Sigmoid colon (tissue), 7 donors: Measurements from ENCODE around the gene DOCK9. TPM values are rescaled to one million over a fixed set of nuclear protein-coding genes. Genes with fewer than 3 reads are reported as not detected.

Source experiments
- DNase-seq: peaks from one replicate; pipeline ENCODE4 v3.0.0-alpha.2; 2019
- H3K27ac ChIP-seq, 4 donors: fragments of 200-600 bp; sonication (generic); one replicate each; pipeline ENCODE4 v1.5.1; 2016 to 2019; ENCODE audit warnings: mild to moderate bottlenecking in 1 of 4
- H3K27me3 ChIP-seq, 3 donors: fragments of 200-600 bp; sonication (generic); one replicate each; pipeline ENCODE4 v1.5.1; 2019; ENCODE audit warnings: mild to moderate bottlenecking in 1 of 3
- H3K36me3 ChIP-seq, 4 donors: fragments of 200-600 bp; sonication (generic); one replicate each; pipeline ENCODE4 v1.5.1; 2016 to 2019
- H3K4me1 ChIP-seq, 4 donors: fragments of 200-600 bp; sonication (generic); one replicate each; pipeline ENCODE4 v1.5.1; 2017 to 2019
- H3K4me3 ChIP-seq, 4 donors: fragments of 200-600 bp; sonication (generic); one replicate each; pipeline ENCODE4 v1.5.1; 2017 to 2019; ENCODE audit warnings: mild to moderate bottlenecking in 2 of 4, moderate library complexity in 1 of 4
- H3K9me3 ChIP-seq, 4 donors: fragments of 200-600 bp in 3 of 4; sonication (generic) in 3 of 4; one replicate each; pipeline versions ENCODE4 v1.5.1 to v1.6.1; 2013 to 2019
- EP300 ChIP-seq, 4 donors: sonication (generic); formaldehyde crosslinking; IDR thresholded peaks; one replicate each; pipeline ENCODE4 v1.6.1; 2017; ENCODE audit warnings: antibody characterized with exemption in 4 of 4
- POLR2A ChIP-seq, 2 donors: fragments of 450-650 bp; IDR thresholded peaks; one replicate each; pipeline ENCODE4 v1.6.1; 2016; ENCODE audit warnings: antibody characterized with exemption in 2 of 2, mild to moderate bottlenecking in 2 of 2, moderate library complexity in 2 of 2
- POLR2AphosphoS5 ChIP-seq, 4 donors: sonication (generic); formaldehyde crosslinking; IDR thresholded peaks; one replicate each; pipeline ENCODE4 v1.6.1; 2017; ENCODE audit warnings: antibody characterized with exemption in 4 of 4
- WGBS, 2 donors: extraction: QIAGEN DNeasy Blood & Tissue Kit; methylation state at CpG; one replicate each; pipeline ENCODE4 v1.1.7; 2013; 5-methylcytosine and 5-hydroxymethylcytosine counted together
- intact Hi-C: fragments of 100-400 bp; cut with DNase I; formaldehyde crosslinking; loops from one replicate; pipeline ENCODE4 v1.15.1; 2023
- polyA plus RNA-seq, 3 donors: library from polyadenylated mRNA; stranded (reverse); fragments of 200-250 nt; gene quantifications; one replicate each; pipeline ENCODE4 v1.2.3, GENCODE V29; 2013
- total RNA-seq, 4 donors: library from RNA; depleted of rRNA; stranded (reverse); fragments of >200 nt; gene quantifications; one replicate each; pipeline ENCODE4 v1.1.0, GENCODE V29; 2016
- TF ChIP-seq, protein P1 (sequence below), 4 experiments: fragments of 450-650 bp in 3 of 4; fragments of 200-600 bp in 1 of 4; IDR thresholded peaks; one replicate each; pipeline ENCODE4 v1.5.1; 2016 to 2019; ENCODE audit warnings: antibody characterized with exemption in 4 of 4, mild to moderate bottlenecking in 3 of 4, moderate library complexity in 2 of 4
- donor health status: healthy with polysubstance abuse.
- donor health status: Bipolar disorder and iron deficiency.
- donor health status: healthy.

Gene DOCK9
- total and polyA plus RNA-seq, 7 donors: 10.8 to 126 (median 60.4) TPM

DNA sequence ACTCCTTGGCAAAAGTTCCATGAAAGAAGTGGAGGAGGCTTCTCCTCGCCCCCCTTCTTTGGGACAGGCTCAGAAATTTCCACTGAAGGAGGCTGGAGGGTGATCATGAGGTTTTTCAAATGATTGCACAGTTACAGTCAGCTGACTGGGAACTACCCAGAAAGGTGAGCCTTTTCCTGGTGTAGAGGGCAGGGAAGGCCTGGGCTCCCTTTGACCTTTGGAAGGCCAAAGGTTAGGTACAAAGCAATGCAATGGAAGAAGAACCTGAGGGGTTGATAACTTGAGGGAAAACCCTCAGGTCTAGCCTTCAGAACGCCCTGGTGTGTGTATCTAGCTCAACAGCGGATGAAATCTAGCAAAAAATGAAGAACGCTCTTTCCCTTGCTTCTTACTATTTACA is 175.3 kb downstream of the DOCK9 start:
- DNase-seq: no peak
- Histone ChIP-seq H3K9me3 (no peaks in the 10 kb centered on the region), H3K4me1 (peaks cover 0 to 11% (median 3%) of the 10 kb centered on the region in 4 donors), H3K4me3 (no peak overlapping the region), H3K27ac (no peak overlapping the region), H3K27me3 (no peaks in the 10 kb centered on the region), H3K36me3 (peaks cover 13 to 80% (median 19%) of the 10 kb centered on the region in 4 donors)
- no peak for TF ChIP-seq POLR2AphosphoS5 (IDR thresholded peaks at IDR 0.05)
- intact Hi-C loops: no loop called here
- WGBS, 2 donors: 91 to 96% methylated on average over 4 of the region's 4 CpGs

DNA sequence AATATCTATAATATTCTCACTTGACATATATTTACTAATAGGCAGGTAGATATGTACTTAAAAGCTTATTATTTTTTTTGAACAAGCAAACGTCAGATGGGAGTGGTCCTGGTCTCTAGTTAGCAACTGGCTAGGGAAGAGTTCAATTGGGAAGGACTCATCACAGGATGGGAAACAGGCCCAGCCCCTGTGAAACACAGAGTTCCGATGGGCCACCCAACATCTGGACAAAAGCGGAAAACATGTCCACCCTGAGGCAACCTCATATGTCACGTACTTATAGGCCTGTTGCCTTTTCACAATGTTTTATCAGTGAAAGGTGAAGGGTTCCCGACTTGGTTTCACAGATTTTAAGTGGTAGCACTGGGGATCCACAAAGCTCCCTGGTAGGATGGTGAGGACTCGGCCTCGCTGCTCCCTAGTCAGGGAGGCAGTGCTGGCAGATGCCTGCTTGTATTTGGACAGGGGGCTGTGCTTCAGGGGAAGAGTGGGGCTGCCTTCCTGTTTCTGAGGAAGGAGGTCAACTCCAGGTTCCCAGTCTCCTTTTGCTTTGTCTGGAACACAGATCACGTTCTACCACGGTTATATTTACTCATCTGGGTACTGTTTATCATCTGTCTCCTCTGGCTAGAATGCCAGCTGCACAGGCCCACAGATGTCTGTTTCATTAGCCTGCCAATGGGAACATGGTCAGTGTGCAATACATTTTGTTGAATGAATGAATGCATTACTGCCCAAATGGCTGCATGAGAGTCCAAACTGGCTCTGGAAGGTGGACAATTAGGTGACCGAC is 176.0 kb downstream of the DOCK9 start:
- Histone ChIP-seq H3K36me3 (peaks cover 15 to 80% (median 19%) of the 10 kb centered on the region in 4 donors), H3K9me3 (no peaks in the 10 kb centered on the region)
- DNase-seq: no peak

DNA sequence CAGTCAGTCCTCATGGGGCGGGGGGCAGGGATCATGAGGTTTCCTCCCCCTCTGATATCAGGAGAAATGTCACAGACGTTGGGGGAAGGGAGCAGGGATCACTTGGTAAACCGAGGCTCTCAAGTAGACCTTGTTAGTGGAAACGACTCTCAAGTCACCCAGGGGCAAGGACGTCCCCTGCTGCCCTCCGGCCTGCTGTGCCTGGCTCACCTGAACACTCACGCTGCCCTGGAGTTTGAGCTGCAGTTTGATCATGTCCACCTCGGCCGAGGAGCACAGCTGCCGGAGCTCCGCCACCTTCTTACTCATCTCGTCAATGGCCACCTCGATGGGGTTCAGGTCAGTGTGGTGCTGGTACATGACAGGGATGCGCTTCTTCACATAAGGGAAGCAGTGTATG is 177.8 kb downstream of the DOCK9 start:
- intact Hi-C loops: no loop called here
- no peak for DNase-seq
- H3K27ac ChIP-seq: no peak overlapping the region
- 95% methylated on average over 14 of the region's 14 CpGs for WGBS, 2 donors
- no peak overlapping the region for H3K4me3 ChIP-seq
- TF ChIP-seq, protein P1, sequence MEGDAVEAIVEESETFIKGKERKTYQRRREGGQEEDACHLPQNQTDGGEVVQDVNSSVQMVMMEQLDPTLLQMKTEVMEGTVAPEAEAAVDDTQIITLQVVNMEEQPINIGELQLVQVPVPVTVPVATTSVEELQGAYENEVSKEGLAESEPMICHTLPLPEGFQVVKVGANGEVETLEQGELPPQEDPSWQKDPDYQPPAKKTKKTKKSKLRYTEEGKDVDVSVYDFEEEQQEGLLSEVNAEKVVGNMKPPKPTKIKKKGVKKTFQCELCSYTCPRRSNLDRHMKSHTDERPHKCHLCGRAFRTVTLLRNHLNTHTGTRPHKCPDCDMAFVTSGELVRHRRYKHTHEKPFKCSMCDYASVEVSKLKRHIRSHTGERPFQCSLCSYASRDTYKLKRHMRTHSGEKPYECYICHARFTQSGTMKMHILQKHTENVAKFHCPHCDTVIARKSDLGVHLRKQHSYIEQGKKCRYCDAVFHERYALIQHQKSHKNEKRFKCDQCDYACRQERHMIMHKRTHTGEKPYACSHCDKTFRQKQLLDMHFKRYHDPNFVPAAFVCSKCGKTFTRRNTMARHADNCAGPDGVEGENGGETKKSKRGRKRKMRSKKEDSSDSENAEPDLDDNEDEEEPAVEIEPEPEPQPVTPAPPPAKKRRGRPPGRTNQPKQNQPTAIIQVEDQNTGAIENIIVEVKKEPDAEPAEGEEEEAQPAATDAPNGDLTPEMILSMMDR (IDR thresholded peaks at IDR 0.05): no peak
- TF ChIP-seq POLR2AphosphoS5 (IDR thresholded peaks at IDR 0.05): no peak
- no peak for TF ChIP-seq EP300 (IDR thresholded peaks at IDR 0.05)
- no peak for TF ChIP-seq POLR2A (IDR thresholded peaks at IDR 0.05)
- no peaks in the 10 kb centered on the region for H3K9me3 ChIP-seq
- no peaks in the 10 kb centered on the region for H3K27me3 ChIP-seq
- H3K36me3 ChIP-seq: peaks cover 16 to 80% (median 21%) of the 10 kb centered on the region in 4 donors
- peaks cover 0 to 11% (median 3%) of the 10 kb centered on the region in 4 donors for H3K4me1 ChIP-seq

More for the DNA sequence above, 176.0 kb downstream of the DOCK9 start:
- H3K27ac ChIP-seq: no peak overlapping the region
- no peaks in the 10 kb centered on the region for H3K27me3 ChIP-seq
- H3K4me1 ChIP-seq: peaks cover 0 to 11% (median 3%) of the 10 kb centered on the region in 4 donors
- no peak for TF ChIP-seq POLR2A (IDR thresholded peaks at IDR 0.05)
- TF ChIP-seq EP300 (IDR thresholded peaks at IDR 0.05): no peak
- TF ChIP-seq POLR2AphosphoS5 (IDR thresholded peaks at IDR 0.05): no peak
- TF ChIP-seq, protein P1 (IDR thresholded peaks at IDR 0.05): no peak
- H3K4me3 ChIP-seq: no peak overlapping the region
- 87% methylated on average over 10 of the region's 10 CpGs for WGBS, 2 donors
- intact Hi-C loops: no loop called here

DNA sequence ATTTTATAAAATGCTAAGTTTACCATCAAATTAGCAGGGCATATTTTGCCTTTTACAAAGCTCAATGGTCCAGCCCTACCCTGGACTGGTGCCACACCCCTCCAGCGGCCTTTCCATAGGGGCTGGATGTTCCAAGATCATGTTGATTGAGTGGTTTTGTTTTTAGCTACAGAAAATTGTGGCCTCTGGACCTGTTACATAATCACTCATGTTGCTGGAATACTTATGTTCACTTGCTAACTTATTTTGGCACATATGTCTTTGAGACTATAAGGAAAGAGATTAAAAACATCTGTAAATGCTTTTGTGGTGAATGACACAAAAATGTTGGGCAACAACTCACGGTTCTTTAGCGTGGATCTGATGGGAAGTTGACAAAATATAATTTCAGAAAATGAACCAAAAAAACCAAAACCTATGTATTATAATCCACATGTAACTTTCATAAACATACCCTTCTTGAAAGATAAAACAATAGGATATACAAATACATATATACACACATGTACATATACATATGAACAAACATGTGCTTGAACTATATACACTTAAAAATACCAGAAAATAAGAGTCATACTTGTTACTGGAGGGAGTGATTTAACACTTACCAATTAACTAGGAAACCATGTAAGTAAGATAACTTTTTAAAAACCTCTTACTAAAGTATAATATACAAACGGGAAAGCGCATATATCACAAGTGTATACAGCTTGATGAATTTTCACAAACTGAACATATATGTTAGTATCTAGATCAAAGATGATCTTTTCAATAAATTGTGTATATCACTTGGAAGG is 178.8 kb downstream of the DOCK9 start:
- intact Hi-C loops: no loop called here
- peaks cover 6 to 80% (median 20%) of the 10 kb centered on the region in 4 donors for H3K36me3 ChIP-seq
- no peak overlapping the region for H3K4me3 ChIP-seq
- no peaks in the 10 kb centered on the region for H3K27me3 ChIP-seq
- H3K9me3 ChIP-seq: no peaks in the 10 kb centered on the region
- H3K27ac ChIP-seq: no peak overlapping the region
- TF ChIP-seq POLR2A (IDR thresholded peaks at IDR 0.05): no peak
- TF ChIP-seq, protein P1 (IDR thresholded peaks at IDR 0.05): no peak
- no peak for TF ChIP-seq EP300 (IDR thresholded peaks at IDR 0.05)
- TF ChIP-seq POLR2AphosphoS5 (IDR thresholded peaks at IDR 0.05): no peak
- no peak for DNase-seq
- 84% methylated on average over 5 of the region's 5 CpGs for WGBS, 2 donors
- H3K4me1 ChIP-seq: peaks cover 0 to 11% (median 3%) of the 10 kb centered on the region in 4 donors

DNA sequence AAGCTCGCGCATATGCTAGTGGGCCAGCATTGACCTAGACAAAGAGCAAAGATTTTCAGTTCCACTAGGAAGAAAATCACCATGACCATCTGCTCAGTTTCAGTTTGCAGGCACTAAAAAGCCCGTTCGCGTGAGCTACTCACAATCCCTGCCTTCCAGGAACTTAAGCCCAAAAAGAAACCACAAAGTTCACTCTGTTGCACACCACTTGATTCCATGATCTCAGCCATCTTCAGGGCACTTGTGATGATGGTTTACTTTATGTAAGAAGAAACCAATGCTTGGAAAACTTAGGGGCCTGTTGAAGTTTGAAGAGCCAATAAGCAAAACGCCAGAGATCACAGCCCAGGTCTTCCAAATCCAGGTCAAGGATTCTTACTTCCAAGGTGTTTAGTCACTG is 180.4 kb downstream of the DOCK9 start:
- H3K4me3 ChIP-seq: no peak overlapping the region
- WGBS, 2 donors: 82 to 90% methylated on average over 6 of the region's 6 CpGs
- no peak for DNase-seq
- H3K36me3 ChIP-seq: peaks cover 4 to 71% (median 23%) of the 10 kb centered on the region in 4 donors
- H3K27me3 ChIP-seq: no peaks in the 10 kb centered on the region
- TF ChIP-seq POLR2A (IDR thresholded peaks at IDR 0.05) (no peak), EP300 (IDR thresholded peaks at IDR 0.05) (no peak), POLR2AphosphoS5 (IDR thresholded peaks at IDR 0.05) (no peak)
- TF ChIP-seq, protein P1 (IDR thresholded peaks at IDR 0.05): no peak
- no peak overlapping the region for H3K27ac ChIP-seq
- no peaks in the 10 kb centered on the region for H3K9me3 ChIP-seq
- peaks cover 0 to 10% (median 3%) of the 10 kb centered on the region in 4 donors for H3K4me1 ChIP-seq
- intact Hi-C loops: no loop called here
